A549 (cell line): ENCODE measurements around the gene SWSAP1. TPM values are rescaled to one million over a fixed set of nuclear protein-coding genes. Genes with fewer than 3 reads are reported as not detected.

ENCODE experiments used
- ATAC-seq, 2 experiments: fragments of 200-7000 bp in 1 of 2; fragments of >200 bp in 1 of 2; cut with Nextera tagmentation in 1 of 2; cut with Tn5 transposase in 1 of 2; 3 replicates each; pipeline versions ENCODE4 v1.8.0 to v1.9.1; 2018 to 2020; ENCODE audit warnings: mild to moderate bottlenecking in 1 of 2, moderate library complexity in 1 of 2
- CTCF ChIA-PET: fragments of 300-600 bp; sonication (Branson Sonifier 250); formaldehyde crosslinking; extraction: SDS; loops from one replicate; lab custom pipeline; 2021; ENCODE audit warnings: antibody characterized with exemption, inconsistent platforms; lab: Yijun Ruan, JAX
- POLR2A ChIA-PET: fragments of 350-600 bp; formaldehyde crosslinking; extraction: SDS; loops from one replicate; lab custom pipeline; 2021; ENCODE audit warnings: antibody characterized with exemption, inconsistent platforms; lab: Yijun Ruan, JAX
- DNase-seq, 2 experiments: peaks; one replicate each; pipeline versions ENCODE4 v3.0.0 to v3.0.0-alpha.2; 2011 to 2016; ENCODE audit warnings: low read depth in 1 of 2, low spot score in 1 of 2
- FAIRE-seq: peaks from 2 replicates; lab custom pipeline; 2011; peaks lifted over from hg19 to GRCh38; lab: Jason Lieb, UNC
- H3K27ac ChIP-seq, 2 experiments: fragments of >200 bp; sonication (Bioruptor Twin); formaldehyde crosslinking; 3 replicates each; pipeline ENCODE4 v1.5.1; 2016 to 2017
- H3K4me1 ChIP-seq: fragments of >200 bp; sonication (Bioruptor Twin); formaldehyde crosslinking; 3 replicates; pipeline ENCODE4 v1.6.1; 2016
- H3K4me2 ChIP-seq: fragments of >200 bp; sonication (Bioruptor Twin); formaldehyde crosslinking; 3 replicates; pipeline ENCODE4 v1.6.1; 2016
- H3K4me3 ChIP-seq: fragments of >200 bp; sonication (Bioruptor Twin); formaldehyde crosslinking; 3 replicates; pipeline ENCODE4 v1.5.1; 2016
- H3K9me3 ChIP-seq: fragments of >200 bp; sonication (Bioruptor Twin); formaldehyde crosslinking; 3 replicates; pipeline ENCODE4 v1.6.1; 2016
- CBX2 ChIP-seq: fragments of 200-600 bp; sonication (generic); IDR thresholded peaks from 2 replicates; pipeline ENCODE4 v1.6.1; 2016; ENCODE audit warnings: low read depth, mild to moderate bottlenecking, borderline replicate concordance
- CHD2 ChIP-seq: fragments of 150-350 bp; IDR thresholded peaks from 2 replicates; pipeline ENCODE4 v1.6.1; 2014; ENCODE audit warnings: low read length; ENCODE audit not compliant: partially characterized antibody
- CHD4 ChIP-seq: fragments of 200-600 bp; sonication (generic); IDR thresholded peaks from 2 replicates; pipeline ENCODE4 v1.6.1; 2016; ENCODE audit warnings: antibody characterized with exemption, mild to moderate bottlenecking, borderline replicate concordance
- EHMT2 ChIP-seq: fragments of 200-600 bp; sonication (generic); IDR thresholded peaks from 2 replicates; pipeline ENCODE4 v1.6.1; 2016; ENCODE audit warnings: antibody characterized with exemption, low read depth, mild to moderate bottlenecking, moderate library complexity
- EP300 ChIP-seq, 2 experiments: fragments of >200 bp; sonication (Bioruptor Twin); formaldehyde crosslinking; IDR thresholded peaks; 2 replicates in 1 of 2; 3 replicates in 1 of 2; pipeline ENCODE4 v1.6.1; 2016 to 2017
- FOSB ChIP-seq: fragments of 250-450 bp; sonication (Bioruptor Pico); IDR thresholded peaks from 2 replicates; pipeline ENCODE4 v1.5.0; 2020; ENCODE audit warnings: mild to moderate bottlenecking, moderate library complexity
- FOSL2 ChIP-seq, 2 experiments: fragments of 450-650 bp in 1 of 2; fragments of >200 bp in 1 of 2; sonication (Bioruptor Twin) in 1 of 2; formaldehyde crosslinking; IDR thresholded peaks; 2 replicates each; pipeline versions ENCODE4 v1.5.0 to v1.6.1; 2016 to 2020; ENCODE audit warnings: mild to moderate bottlenecking in 1 of 2, moderate library complexity in 1 of 2
- FOXS1 ChIP-seq: fragments of 250-450 bp; sonication (Bioruptor Pico); IDR thresholded peaks from 2 replicates; pipeline ENCODE4 v1.5.0; 2020; ENCODE audit warnings: mild to moderate bottlenecking, moderate library complexity
- GATA3 ChIP-seq: IDR thresholded peaks from 2 replicates; pipeline ENCODE4 v1.6.1; 2012; ENCODE audit warnings: borderline replicate concordance
- HOXA7 ChIP-seq: fragments of 250-450 bp; sonication (Bioruptor Pico); IDR thresholded peaks from 2 replicates; pipeline ENCODE4 v1.5.0; 2020; ENCODE audit warnings: mild to moderate bottlenecking, moderate library complexity
- KDM1A ChIP-seq: fragments of 200-600 bp; sonication (generic); IDR thresholded peaks from 2 replicates; pipeline ENCODE4 v1.6.1; 2016; ENCODE audit warnings: low read depth, mild to moderate bottlenecking
- KDM5A ChIP-seq: fragments of 200-600 bp; sonication (generic); IDR thresholded peaks from 2 replicates; pipeline ENCODE4 v1.6.1; 2016; ENCODE audit warnings: antibody characterized with exemption, mild to moderate bottlenecking
- MAFK ChIP-seq: fragments of 450-650 bp; IDR thresholded peaks from 2 replicates; pipeline ENCODE4 v1.6.1; 2014; ENCODE audit not compliant: partially characterized antibody
- MAZ ChIP-seq: fragments of 150-350 bp; IDR thresholded peaks from 2 replicates; pipeline ENCODE4 v1.6.1; 2014; ENCODE audit warnings: antibody characterized with exemption, low read depth, low read length, borderline replicate concordance
- NFE2L2 ChIP-seq: fragments of 150-350 bp; conservative IDR thresholded peaks from 2 replicates; pipeline ENCODE4 v1.6.1; 2014; ENCODE audit warnings: low read length
- NR3C1 ChIP-seq: fragments of >200 bp; sonication (Bioruptor Twin); formaldehyde crosslinking; IDR thresholded peaks from 3 replicates; pipeline ENCODE4 v1.6.1; 2017
- PHF8 ChIP-seq: fragments of 200-600 bp; sonication (generic); IDR thresholded peaks from 2 replicates; pipeline ENCODE4 v1.6.1; 2016; ENCODE audit warnings: low read depth, mild to moderate bottlenecking, antibody characterized with exemption, moderate library complexity, borderline replicate concordance
- RAD21 ChIP-seq, 2 experiments: fragments of >200 bp in 1 of 2; sonication (Bioruptor Twin) in 1 of 2; formaldehyde crosslinking in 1 of 2; IDR thresholded peaks in 1 of 2; conservative IDR thresholded peaks in 1 of 2; 2 replicates in 1 of 2; 3 replicates in 1 of 2; pipeline ENCODE4 v1.6.1; 2012 to 2018; ENCODE audit warnings: inconsistent platforms in 1 of 2
- RARB ChIP-seq: fragments of 250-450 bp; sonication (Bioruptor Pico); IDR thresholded peaks from 2 replicates; pipeline ENCODE4 v1.8.0; 2021; ENCODE audit warnings: mild to moderate bottlenecking, moderate library complexity
- RCOR1 ChIP-seq: fragments of 150-350 bp; IDR thresholded peaks from 2 replicates; pipeline ENCODE4 v1.6.1; 2014; ENCODE audit warnings: antibody characterized with exemption, low read length, low read depth
- RNF2 ChIP-seq: fragments of 200-600 bp; sonication (generic); IDR thresholded peaks from 2 replicates; pipeline ENCODE4 v1.6.1; 2016; ENCODE audit warnings: low read depth, mild to moderate bottlenecking, antibody characterized with exemption, moderate library complexity, borderline replicate concordance
- SMC3 ChIP-seq: fragments of >200 bp; sonication (Bioruptor Twin); formaldehyde crosslinking; IDR thresholded peaks from 3 replicates; pipeline ENCODE4 v1.6.1; 2018; ENCODE audit warnings: inconsistent platforms
- SREBF2 ChIP-seq: fragments of 450-650 bp; IDR thresholded peaks from 2 replicates; pipeline ENCODE4 v1.6.1; 2014; ENCODE audit warnings: mild to moderate bottlenecking, moderate library complexity
- TP53 ChIP-seq: fragments of 250-450 bp; sonication (Bioruptor Pico); IDR thresholded peaks from 2 replicates; pipeline ENCODE4 v1.5.0; 2021; ENCODE audit warnings: mild to moderate bottlenecking, moderate library complexity
- ZNF302 ChIP-seq: fragments of 250-450 bp; sonication (Bioruptor Pico); IDR thresholded peaks from 2 replicates; pipeline ENCODE4 v1.9.0; 2021; ENCODE audit warnings: inconsistent platforms, mild to moderate bottlenecking, moderate library complexity
- WGBS: methylation state at CpG from one replicate; pipeline ENCODE4 v1.1.6; 2017; ENCODE audit errors: missing lambda C conversion rate; 5-methylcytosine and 5-hydroxymethylcytosine counted together
- polyA plus RNA-seq, 4 experiments: library from polyadenylated mRNA; depleted of rRNA in 3 of 4; stranded (reverse); fragments of >200 nt; fragmentation: RNase III in 1 of 4; extraction: RNeasy Plus Mini Kit Qiagen cat#74134 plus additional on column Dnase treatment in 1 of 4; gene quantifications; 2 replicates in 3 of 4; 3 replicates in 1 of 4; pipeline ENCODE4 v1.2.3, GENCODE V29; 2011 to 2017
- TF ChIP-seq, protein P1 (sequence below): IDR thresholded peaks from 2 replicates; pipeline ENCODE4 v1.6.1; 2012
- TF ChIP-seq, protein P2 (sequence below): fragments of 150-350 bp; IDR thresholded peaks from 2 replicates; pipeline ENCODE4 v1.6.1; 2014; ENCODE audit warnings: low read depth, mild to moderate bottlenecking, low read length
- TF ChIP-seq, protein P3 (sequence below): fragments of 250-450 bp; sonication (Bioruptor Pico); IDR thresholded peaks from 2 replicates; pipeline ENCODE4 v1.5.0; 2020; ENCODE audit warnings: low read depth, mild to moderate bottlenecking, moderate library complexity
- TF ChIP-seq, protein P4 (sequence below): IDR thresholded peaks from 2 replicates; pipeline ENCODE4 v1.6.1; 2012; ENCODE audit warnings: low read depth, borderline replicate concordance
- TF ChIP-seq, protein P5 (sequence below): fragments of >200 bp; sonication (Bioruptor Twin); formaldehyde crosslinking; IDR thresholded peaks from 3 replicates; pipeline ENCODE4 v1.5.1; 2016
- TF ChIP-seq, protein P6 (sequence below): fragments of 200-600 bp; sonication (generic); IDR thresholded peaks from 2 replicates; pipeline ENCODE4 v1.6.1; 2016; ENCODE audit warnings: antibody characterized with exemption, mild to moderate bottlenecking, moderate library complexity

Gene SWSAP1
- polyA plus RNA-seq, 2 of the 4 experiments (the other 2 are of a cell fraction), result 1.3 to 1.5 TPM

DNA sequence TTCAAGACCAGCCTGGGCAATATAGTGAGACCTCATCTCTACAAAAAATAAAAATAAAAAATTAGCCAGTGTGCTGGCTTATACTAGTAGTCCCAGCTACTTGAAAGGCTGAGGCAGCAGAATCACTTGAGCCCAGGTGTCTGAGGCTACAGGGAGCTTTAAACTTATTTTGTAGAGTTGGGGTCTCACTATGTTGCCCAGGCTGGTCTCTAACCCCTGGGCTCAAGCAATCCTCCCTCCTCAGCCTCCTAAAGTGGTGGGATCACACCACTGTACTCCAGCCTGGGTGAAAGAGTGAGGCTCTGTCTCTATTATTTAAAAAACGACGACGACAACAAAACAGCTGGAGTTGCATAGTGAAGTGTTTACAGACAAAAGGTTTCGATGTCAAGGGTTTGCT, 43.0 kb upstream of the SWSAP1 start:
- Histone ChIP-seq H3K27ac (no peak overlapping the region), H3K9me3 (no peaks in the 10 kb centered on the region), H3K4me1 (no peaks in the 10 kb centered on the region), H3K4me3 (no peak overlapping the region), H3K4me2 (no peak overlapping the region)
- DNase-seq, result no peak
- no peak for ATAC-seq
- no peak for TF ChIP-seq EHMT2
- TF ChIP-seq SMC3, result no peak
- no peak for TF ChIP-seq GATA3
- no peak for TF ChIP-seq KDM5A
- no peak for TF ChIP-seq FOSL2 (IDR thresholded peaks at IDR 0.05)
- TF ChIP-seq FOSL2 (CRISPR knock-in tag; IDR thresholded peaks at IDR 0.05), result no peak
- no peak for TF ChIP-seq MAFK
- TF ChIP-seq FOSB (CRISPR knock-in tag), result no peak
- no peak for TF ChIP-seq SREBF2
- no peak for TF ChIP-seq CHD2
- no peak for TF ChIP-seq CHD4
- TF ChIP-seq RCOR1, result no peak
- TF ChIP-seq, protein P1, sequence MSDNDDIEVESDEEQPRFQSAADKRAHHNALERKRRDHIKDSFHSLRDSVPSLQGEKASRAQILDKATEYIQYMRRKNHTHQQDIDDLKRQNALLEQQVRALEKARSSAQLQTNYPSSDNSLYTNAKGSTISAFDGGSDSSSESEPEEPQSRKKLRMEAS, result no peak
- TF ChIP-seq PHF8, result no peak
- TF ChIP-seq KDM1A, result no peak
- TF ChIP-seq RNF2, result no peak
- no peak for TF ChIP-seq RARB
- TF ChIP-seq MAZ, result no peak
- no peak for TF ChIP-seq NFE2L2
- no peak for TF ChIP-seq EP300 (IDR thresholded peaks at IDR 0.05)
- no peak for TF ChIP-seq TP53 (CRISPR knock-in tag)
- no peak for FAIRE-seq
- WGBS, result 96% methylated on average over 4 of the region's 4 CpGs
- CTCF ChIA-PET, result interaction anchor here (1.3 kb wide), 1 partner anchor 17 kb away, joined by 4 read pairs; no protein-coding TSS in a partner anchor
- POLR2A ChIA-PET, result no interaction called here

DNA sequence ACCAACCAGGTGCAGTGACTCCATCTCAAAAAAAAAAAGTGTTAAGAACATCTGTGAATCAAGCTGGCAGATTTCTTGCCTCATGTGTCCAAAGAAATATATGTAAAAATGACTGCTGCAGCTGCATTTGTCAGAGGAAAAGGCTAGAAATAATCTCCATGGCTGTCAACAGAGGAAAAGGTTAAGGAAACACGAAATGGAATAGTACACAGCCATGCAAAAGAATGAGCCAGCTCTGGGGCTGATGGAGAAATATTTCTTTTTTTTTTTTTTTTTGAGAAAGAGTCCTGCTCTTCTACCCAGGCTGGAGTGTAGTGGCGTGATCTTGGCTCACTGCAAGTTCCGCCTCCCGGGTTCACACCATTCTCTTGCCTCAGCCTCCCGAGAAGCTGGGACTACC, 41.6 kb upstream of the SWSAP1 start:
- CTCF ChIA-PET, result interaction anchor here (1.3 to 1.5 kb wide), 2 partner anchors 48 to 150 kb away, joined by 4 to 6 read pairs; no protein-coding TSS in a partner anchor
- H3K4me2 ChIP-seq, result no peak overlapping the region
- no peak overlapping the region for H3K4me3 ChIP-seq
- ATAC-seq (no peak), DNase-seq (no peak), FAIRE-seq (no peak)
- POLR2A ChIA-PET, result no interaction called here
- H3K9me3 ChIP-seq, result no peaks in the 10 kb centered on the region
- no peak overlapping the region for H3K27ac ChIP-seq
- WGBS, result 90% methylated on average over 5 of the region's 5 CpGs
- no peaks in the 10 kb centered on the region for H3K4me1 ChIP-seq
- TF ChIP-seq, protein P2, sequence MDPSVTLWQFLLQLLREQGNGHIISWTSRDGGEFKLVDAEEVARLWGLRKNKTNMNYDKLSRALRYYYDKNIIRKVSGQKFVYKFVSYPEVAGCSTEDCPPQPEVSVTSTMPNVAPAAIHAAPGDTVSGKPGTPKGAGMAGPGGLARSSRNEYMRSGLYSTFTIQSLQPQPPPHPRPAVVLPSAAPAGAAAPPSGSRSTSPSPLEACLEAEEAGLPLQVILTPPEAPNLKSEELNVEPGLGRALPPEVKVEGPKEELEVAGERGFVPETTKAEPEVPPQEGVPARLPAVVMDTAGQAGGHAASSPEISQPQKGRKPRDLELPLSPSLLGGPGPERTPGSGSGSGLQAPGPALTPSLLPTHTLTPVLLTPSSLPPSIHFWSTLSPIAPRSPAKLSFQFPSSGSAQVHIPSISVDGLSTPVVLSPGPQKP, result no peak
- TF ChIP-seq NR3C1, result no peak
- TF ChIP-seq CBX2, result no peak
- no peak for TF ChIP-seq RNF2
- TF ChIP-seq, protein P3, sequence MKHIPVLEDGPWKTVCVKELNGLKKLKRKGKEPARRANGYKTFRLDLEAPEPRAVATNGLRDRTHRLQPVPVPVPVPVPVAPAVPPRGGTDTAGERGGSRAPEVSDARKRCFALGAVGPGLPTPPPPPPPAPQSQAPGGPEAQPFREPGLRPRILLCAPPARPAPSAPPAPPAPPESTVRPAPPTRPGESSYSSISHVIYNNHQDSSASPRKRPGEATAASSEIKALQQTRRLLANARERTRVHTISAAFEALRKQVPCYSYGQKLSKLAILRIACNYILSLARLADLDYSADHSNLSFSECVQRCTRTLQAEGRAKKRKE (CRISPR knock-in tag), result no peak
- no peak for TF ChIP-seq ZNF302 (CRISPR knock-in tag)
- no peak for TF ChIP-seq HOXA7 (CRISPR knock-in tag)
- TF ChIP-seq, protein P1, result no peak
- no peak for TF ChIP-seq KDM5A
- TF ChIP-seq, protein P4, sequence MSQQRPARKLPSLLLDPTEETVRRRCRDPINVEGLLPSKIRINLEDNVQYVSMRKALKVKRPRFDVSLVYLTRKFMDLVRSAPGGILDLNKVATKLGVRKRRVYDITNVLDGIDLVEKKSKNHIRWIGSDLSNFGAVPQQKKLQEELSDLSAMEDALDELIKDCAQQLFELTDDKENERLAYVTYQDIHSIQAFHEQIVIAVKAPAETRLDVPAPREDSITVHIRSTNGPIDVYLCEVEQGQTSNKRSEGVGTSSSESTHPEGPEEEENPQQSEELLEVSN, result no peak
- TF ChIP-seq, protein P5, sequence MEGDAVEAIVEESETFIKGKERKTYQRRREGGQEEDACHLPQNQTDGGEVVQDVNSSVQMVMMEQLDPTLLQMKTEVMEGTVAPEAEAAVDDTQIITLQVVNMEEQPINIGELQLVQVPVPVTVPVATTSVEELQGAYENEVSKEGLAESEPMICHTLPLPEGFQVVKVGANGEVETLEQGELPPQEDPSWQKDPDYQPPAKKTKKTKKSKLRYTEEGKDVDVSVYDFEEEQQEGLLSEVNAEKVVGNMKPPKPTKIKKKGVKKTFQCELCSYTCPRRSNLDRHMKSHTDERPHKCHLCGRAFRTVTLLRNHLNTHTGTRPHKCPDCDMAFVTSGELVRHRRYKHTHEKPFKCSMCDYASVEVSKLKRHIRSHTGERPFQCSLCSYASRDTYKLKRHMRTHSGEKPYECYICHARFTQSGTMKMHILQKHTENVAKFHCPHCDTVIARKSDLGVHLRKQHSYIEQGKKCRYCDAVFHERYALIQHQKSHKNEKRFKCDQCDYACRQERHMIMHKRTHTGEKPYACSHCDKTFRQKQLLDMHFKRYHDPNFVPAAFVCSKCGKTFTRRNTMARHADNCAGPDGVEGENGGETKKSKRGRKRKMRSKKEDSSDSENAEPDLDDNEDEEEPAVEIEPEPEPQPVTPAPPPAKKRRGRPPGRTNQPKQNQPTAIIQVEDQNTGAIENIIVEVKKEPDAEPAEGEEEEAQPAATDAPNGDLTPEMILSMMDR, result no peak
- no peak for TF ChIP-seq CHD2
- TF ChIP-seq, protein P6, sequence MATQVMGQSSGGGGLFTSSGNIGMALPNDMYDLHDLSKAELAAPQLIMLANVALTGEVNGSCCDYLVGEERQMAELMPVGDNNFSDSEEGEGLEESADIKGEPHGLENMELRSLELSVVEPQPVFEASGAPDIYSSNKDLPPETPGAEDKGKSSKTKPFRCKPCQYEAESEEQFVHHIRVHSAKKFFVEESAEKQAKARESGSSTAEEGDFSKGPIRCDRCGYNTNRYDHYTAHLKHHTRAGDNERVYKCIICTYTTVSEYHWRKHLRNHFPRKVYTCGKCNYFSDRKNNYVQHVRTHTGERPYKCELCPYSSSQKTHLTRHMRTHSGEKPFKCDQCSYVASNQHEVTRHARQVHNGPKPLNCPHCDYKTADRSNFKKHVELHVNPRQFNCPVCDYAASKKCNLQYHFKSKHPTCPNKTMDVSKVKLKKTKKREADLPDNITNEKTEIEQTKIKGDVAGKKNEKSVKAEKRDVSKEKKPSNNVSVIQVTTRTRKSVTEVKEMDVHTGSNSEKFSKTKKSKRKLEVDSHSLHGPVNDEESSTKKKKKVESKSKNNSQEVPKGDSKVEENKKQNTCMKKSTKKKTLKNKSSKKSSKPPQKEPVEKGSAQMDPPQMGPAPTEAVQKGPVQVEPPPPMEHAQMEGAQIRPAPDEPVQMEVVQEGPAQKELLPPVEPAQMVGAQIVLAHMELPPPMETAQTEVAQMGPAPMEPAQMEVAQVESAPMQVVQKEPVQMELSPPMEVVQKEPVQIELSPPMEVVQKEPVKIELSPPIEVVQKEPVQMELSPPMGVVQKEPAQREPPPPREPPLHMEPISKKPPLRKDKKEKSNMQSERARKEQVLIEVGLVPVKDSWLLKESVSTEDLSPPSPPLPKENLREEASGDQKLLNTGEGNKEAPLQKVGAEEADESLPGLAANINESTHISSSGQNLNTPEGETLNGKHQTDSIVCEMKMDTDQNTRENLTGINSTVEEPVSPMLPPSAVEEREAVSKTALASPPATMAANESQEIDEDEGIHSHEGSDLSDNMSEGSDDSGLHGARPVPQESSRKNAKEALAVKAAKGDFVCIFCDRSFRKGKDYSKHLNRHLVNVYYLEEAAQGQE, result no peak
- no peak for TF ChIP-seq RAD21 (conservative IDR thresholded peaks at IDR 0.05 in 1 of 2, IDR thresholded peaks at IDR 0.05 in 1 of 2)
- TF ChIP-seq FOXS1 (CRISPR knock-in tag), result no peak
